Fibroblast of skin of right quadriceps (primary cell): ENCODE data around the gene RFT1.
"Not testable (repeated sequence)": the region's sequence is repeated elsewhere in the genome, so short reads cannot be mapped to it uniquely, and the experiment has no call there.

ENCODE experiments used
- DNase-seq: peaks from one replicate; pipeline ENCODE4 v3.0.0-alpha.2; 2013

Gene RFT1

DNA sequence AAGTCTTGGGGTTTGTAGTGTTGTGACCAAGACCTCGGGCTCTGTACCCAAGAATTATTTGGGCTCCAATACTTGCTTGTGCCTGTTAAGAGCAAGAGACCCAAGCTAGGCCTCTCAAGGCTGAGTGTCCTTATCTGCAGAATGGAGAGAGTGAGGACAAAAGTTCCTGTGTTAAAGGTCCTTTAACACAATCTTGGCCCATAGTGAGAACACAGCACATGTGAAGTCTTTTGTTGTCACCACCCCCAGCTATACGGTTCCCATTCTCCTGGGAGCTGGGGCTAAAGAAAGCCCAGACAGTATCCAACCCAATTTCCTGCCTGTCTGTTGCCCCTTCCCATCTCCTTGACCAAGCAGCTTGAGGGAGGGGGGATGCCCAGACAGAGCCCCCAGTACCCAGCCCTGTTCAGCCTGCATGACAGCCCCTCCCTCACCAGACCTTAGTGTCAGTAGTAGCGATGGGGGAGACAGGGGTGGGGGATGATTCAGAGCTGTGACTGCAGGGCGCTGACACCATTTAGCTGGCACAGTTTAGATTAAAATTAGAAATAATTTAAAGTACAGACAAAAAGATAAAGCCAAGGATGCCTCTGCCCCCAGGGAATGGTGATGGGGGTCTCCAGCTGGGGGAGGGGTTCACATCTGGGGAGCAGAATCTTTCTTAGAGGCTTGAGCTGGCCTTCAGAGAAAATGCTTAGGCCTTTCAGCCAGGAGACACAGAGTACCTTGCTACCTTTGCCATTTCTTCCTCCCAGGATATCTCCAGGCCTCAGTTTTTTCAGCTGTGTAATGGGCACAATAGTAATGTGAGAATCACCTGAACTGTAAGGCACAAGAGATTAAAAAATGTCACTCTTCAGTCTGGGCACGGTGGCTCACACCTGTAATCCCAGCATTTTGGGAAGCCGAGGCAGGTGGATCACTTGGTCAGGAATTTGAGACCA, 33.5 kb upstream of the RFT1 start:
- DNase-seq: no peak

DNA sequence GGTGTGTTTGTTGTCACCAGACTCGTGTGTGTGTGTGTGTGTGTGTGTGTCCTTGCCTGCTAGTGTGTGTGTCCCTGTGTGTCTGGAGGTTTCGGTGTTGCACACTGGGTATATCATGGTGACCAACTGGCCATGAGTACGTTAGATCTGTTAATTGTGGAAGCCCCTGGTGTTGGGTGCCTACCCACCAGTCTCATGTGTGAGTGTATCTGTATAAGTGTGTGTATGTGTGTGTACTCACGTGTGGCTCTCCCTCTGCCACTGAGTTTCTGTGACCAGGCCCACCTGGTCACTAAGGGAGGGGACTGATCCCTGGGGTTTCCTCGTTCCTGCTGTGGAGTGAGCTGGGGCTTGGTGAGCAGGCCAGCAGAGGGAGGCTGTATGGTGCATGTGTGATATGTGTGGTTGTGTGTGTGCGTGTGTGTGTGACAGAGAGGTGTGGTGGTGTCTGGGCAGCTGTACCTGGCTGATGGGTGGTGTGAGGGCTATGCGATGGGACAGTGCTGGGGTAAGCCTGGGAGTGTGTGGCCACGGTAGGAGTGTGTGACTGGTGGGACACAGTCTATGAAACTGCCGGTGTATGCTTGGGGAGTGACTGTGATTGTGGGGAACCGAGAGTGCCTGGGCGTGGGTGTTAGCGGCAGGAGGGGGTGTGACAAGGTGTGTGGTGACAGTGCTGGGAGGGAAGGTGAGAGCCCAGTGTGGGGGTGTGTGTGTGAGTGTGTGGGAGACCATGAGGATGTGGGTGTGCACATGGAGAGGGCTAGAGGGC, 32.6 kb upstream of the RFT1 start:
- no peak for DNase-seq

DNA sequence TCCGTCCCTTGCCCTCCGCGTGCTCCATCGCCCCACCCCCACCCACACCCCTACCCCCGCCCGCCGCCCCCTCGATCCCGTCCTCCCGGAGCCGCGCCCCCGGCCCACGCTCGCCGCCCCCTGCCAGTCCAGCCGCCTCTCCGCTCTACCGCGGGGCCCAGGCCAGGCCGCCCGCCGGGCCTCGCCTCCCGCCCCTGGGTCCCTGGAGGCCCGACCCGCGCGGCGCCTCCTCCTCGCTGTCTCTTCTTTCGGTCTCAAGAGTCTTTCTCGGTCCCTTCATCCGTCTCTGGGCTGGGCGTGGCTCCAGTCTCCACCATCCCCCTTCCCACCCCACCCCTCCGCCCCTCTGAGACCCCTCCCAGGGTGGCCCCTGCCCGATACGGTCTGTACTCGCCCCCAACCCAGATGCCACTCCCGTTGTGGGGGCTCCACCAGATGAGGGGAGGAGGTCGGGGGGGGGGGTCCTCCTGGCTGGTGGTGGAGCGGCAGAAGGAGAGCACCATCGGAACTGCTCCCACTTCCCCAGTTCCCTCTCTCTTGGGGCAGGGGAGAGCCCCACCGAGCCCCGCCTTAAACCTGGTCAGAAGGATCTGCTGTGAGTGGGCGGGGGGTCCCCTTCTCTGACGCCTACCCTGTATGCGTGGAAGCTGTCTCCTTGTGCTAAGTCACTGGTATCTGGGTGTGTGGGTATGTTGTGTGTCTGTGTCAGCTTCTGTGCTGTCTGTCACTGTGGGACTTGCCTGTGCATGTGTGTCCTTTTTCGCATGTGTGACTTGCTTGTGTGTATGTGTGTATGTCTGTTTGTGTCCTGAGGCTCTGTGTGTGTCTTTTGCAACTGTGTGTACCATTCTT, 31.8 kb upstream of the RFT1 start:
- DNase-seq: no peak

DNA sequence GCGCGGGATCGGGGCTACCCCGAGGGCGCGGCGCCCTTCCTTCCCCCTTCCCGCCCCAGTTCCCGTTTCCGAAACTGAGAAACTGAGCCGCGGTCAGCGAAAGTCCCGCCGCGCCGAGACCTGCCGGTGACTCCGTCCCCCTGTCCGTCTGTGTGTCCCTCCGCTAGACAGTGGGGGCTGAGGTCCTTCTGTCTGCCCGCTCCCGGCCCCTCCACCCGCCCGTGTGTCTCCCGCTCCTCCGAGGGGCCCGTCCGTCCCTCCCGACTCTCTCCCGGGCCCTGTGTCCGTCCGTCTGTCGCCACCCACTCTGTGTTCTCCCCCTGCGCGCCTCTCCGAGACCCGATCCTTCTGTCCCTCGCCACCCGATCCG, 31.2 kb upstream of the RFT1 start:
- no peak for DNase-seq

DNA sequence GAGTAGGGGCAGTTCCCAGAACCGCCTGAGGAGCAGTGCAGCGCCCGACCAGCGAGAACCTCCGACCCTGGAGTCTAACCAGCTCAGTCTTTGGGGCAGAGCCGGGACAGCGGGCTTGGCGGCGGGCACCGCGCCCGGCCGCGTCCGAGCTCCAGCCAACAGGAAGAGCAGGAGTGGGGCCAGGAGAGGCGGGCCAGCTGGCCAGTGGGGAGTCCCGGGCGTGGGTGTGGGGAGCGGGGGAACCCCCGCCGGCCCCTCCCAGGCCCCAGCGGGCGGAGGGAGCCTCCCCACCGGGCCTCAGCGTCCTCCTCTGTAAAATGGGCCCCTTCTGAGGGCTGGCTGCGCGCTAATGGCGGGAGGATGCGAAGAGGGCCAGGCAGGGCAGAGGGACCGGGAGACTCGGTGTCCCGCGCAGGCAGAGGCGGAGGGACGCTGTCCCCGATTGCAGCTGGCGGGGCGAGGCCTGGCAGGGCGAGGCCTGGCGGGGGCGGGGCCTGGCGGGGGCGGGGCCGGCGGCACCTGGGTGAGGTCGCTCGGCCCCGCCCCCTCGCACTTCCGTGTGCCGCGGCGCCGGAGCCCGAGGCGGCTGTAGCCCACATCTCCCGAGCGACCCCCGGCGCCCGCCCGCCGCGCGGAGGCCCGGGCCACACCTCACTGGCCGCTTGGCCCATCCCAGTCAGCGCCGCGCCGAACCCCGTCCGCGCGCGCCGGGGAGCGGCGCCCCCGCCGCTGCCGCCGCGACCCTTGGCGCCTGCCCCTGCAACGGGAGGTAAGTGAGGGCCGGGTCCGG, 30.6 kb upstream of the RFT1 start, which contains the start of gene PRKCD:
Gene PRKCD, plus strand, starts transcription at position 550 of the 790 bp plus-strand sequence. CDS start 17,214 bp downstream, outside the sequence.
- peak; percentile 53 for DNase-seq

DNA sequence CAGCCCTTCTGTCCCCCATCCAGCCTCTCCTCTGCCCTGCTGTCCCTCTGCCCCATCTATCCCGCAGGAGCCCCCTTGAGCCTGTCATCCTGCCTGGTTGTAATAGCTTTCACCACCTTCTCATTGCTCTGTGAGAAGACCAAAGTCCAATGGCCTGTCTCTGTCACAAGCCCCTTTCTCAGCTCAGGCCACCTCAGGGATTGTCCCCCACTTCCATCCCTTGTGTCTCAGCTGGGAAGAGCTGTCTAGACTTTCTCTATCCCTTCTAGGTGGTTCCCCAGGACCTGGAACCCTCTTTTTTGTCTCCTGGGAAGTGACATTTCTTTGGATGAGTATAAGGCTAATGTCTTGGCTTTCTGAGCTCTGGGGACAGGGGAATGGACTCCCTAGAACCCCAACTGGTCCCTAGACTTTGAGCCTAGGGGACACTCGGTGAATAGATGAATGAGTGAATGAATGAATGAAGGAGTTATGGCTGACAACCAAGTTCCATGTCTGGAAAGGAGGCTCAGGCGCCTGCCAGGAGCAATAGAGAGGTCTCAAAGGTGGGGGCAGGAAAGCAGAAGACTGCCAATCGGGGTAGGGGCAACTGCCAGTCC, 29.9 kb upstream of the RFT1 start:
- DNase-seq: no peak

DNA sequence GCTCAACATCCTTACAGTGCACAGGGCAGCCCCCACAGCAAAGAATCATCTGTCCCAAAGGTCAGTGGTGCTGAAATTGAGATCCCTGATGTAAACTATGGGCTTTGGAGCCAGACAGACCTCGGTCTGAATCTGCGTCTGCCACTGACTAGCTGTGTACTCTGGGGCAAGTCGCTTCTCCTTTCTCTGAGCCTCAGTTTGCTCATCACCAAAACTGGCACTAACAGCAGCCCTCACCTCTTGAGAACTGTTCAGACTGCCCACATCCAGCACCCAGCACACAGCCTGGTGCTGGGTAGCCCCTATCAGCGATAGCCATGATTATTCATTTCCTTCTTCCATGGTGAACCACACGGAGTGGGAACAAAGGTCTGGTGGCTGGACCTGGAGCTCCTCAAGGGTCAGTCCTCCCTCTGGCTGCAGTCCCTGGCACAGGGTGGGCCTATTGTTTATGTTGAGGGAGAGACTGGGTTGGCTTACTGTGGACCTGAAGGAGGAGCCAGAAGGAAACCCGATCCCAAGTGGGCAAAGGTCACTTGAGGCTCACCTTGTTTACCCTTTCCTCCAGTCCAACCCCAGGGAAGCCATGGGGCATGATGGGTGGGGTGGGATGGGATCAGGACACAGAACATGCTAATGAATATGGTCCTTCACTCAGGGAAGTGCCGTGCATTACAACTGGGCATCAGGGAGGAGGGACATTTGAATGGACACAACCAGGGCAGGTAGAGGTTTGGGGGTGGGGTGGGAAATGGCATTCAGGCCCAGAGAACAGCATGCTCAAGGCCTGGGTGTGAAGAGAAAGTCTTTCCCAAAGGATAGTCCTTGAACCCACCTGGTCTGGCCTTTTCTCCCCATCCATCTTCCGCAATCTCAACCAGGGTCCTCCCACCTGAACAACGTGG, 29.2 kb upstream of the RFT1 start:
- DNase-seq: no peak

DNA sequence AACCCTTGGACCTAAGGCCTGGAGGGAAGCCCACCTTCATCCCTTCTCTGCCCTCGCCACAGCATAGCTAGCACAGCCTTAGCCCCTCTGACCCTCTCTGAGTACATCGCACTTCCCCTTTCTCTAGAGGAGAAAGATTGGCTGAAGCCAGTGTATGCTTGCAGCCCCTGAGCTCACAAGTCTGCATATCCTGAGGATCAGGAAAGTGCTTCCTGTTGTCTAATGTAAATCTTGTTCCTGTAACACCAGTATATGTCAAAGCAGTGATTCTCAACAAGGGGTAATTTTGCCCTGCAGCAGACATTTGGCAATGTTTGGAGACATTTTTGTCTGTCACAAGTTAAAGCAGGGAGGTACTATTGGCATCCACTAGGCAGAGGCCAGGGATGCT, 28.5 kb upstream of the RFT1 start:
- DNase-seq: no peak

DNA sequence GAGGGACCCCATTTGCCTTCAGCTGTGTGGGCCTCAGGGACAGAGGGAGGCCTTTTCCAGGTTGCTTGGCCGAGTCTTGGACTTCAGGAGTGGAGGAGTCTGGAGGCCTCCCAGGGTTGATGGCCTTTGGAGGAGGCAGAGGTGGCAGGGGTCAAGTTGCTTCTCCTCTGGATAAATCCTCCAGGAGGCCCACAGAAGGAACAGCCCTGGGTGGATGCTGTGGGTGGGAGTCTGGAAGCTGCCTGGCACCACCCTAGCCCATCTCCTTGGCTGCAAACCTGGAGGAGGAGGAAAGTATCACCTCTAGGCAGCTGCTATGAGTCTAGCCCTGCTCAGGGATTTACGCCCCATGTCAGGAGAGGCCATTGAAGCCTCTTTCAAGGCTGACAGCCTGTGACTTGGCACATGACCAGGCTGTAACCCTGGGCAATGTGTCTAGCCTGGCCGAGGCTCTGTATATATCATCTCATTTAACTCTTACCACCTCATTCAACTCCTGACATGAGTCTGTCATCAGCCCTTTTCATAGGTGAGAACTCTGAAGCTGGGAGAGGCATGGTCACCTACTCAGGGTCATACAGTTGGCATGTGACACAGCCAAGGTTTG, 27.8 kb upstream of the RFT1 start:
- no peak for DNase-seq

DNA sequence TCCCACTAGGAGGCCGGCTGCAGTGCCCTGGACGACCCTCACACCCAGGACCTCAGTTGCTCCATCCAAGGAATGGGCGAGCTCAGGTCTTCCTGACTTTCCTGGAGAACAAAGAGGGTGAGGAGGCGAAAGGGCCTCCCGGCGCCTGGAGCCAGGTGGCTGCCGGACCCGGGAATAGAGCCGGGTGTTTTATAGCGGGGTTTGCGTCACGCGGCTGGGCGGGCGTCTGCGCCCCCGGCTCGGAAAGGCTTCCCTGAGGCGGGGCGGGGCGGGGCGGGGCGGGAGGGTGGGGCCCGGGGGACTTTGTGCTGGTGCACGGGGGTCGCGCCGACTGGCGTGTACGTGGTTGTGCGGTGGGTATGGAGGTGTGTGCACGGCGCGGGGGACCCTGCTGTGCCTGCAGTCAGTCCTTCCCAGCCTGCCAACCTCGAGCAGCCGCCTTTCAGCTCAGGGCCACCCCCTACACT, 26.2 kb upstream of the RFT1 start:
- peak; percentile 18 for DNase-seq

DNA sequence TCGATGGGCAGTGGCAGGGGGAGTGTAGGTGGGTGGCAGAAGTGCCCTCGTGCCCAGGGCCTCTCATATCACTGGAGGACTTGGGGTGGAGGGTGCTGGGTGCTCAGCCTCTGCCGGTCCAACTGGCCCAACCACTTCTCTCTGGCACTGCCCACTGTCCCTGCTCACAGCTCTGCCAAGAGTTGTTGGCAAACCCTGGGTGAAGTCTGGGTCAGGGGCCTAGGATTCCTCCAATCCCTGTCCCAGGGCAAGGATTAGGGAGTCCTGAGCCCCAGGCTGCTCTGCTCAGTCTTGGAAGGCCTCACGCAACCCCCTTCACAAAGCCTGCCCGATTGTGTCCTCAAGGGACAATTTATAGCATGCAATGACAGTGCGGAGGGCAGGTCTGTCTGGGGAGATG, 25.5 kb upstream of the RFT1 start:
- no peak for DNase-seq

DNA sequence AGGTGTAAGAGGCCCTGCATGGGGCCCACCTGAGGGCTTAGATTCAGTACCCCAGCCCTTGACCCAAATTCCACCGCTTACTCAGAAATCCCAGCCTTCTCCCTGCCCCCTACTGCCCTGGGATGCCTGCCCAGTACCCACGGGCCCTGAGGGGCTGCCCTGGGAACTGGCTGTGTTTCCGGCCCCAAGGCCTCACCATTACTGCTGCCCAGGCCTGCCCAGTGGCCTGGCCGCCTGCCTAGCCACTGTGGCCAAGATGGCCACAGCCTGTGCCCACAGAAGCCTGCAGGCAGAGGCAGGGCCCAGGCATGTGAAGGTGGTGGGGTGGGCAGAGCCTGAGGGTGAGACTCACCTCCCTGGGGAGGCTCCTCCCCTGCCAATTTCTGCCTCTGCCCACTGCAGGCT, 24.6 kb upstream of the RFT1 start:
- no peak for DNase-seq

DNA sequence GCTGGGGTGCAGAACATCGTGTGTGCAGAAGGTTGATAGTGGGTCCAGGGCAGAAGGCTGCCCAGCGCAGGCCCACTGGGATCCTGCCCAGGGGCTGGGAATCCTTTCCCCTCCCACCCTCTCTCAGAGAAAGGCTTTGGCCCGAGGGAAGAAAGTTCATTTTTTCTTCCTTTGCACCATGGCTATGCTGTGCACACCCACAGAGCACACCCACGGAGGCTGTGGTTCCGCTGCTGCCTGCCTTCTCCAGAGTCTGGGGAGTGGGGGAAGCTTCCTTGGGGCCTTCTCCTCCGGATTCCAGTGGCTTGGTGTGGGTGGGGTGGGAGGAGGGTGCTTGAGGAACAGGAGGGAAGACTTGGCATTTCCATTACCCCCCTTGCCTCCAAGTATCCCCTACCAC, 23.7 kb upstream of the RFT1 start:
- no peak for DNase-seq

DNA sequence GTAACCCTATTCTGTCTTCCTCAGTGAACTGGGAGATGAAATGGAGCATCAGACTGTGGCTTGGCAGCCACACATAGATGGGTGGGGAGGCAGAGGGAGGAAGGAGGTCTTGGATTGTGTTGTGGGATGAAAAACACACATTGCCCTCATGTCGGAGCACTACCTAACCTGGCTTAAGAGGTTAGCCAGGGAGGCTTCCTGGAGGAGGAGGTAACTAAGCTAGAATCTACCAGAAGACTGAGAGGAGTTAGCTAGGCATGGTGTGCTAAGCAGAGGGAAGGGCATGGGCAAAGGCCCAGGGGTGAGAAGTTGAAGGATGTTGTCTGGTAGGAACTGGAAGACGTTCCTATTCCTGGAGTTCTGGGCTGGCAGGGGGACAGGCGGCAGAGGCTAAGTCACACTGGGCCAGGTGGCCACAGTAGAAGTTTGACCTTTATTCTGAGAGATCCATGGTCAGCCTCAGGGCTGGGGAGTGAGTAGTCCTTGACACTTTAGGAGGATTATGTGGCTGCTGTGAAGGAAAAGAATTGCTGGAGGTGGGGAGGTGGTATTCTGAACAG, 23.1 kb upstream of the RFT1 start:
- DNase-seq: no peak

DNA sequence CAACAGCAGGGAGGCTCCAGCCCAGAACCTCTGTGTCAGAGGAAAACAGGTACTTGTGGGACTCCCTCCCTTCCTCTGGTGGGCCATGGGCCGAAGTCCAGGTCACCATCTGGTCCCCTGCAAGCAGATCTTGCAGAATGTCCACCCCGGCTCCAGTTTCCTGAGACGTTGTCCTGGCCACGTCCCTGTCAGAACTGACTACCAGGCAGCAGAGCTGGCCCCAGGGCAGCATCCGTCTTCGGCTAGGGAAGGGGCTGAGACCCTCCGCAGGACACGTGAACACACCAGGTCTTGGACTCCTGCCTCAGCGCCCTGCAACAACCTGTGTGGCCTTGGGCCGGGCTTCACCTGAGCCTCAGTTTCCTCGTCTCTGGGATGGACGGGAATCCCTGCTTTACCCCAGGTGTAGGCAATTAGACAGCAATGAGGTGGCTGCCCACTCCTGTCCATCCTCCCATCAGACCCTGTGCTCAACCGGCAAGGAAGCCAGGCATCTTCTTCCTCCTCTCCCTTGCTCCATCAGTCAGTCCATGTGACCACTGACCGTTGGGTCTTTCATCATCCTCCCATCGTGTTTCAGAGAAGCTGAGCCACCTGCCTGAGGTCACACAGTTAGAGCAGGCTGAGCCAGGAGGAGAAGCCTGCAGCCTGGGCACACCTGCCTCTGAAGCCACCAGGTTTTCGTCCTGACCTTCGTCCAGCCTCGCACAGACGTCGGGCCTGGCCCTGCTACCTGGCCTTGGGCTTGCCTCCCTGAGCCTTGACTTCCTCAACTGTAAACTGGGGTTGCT, 21.8 kb upstream of the RFT1 start:
- no peak for DNase-seq

DNA sequence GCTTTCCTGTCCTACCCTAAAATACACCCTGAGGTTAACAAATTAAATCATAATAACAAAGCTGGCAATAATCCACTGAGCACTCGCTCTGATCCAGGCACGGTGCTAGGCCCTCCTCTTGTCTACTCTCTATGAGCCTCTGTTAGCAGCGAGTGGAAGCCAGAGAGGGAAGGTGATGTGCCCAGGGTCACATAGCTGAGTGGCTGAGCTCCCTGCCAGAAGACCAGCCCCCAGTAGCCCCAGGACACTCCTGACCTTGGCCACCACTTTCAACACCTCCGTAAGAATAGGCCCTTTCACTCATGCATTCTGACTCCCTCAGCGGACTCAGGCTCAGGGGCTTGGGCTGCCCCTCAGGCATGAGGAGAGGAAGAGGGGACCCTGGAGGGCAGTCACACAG, 21.2 kb upstream of the RFT1 start:
- DNase-seq: no peak

DNA sequence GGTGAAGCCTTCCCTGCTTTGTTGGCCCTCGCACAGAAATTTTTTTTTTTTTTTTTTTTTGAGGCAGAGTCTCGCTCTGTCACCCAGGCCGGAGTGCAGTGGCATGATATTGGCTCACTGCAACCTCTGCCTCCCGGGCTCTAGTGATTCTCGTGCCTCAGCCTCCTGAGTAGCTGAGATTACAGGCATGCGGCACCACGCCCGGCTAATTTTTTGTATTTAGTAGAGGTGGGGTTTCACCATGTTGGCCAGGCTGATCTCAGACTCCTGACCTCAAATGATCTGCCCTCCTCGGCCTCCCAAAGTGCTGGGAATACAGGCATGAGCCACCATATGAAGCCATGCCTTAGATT, 20.8 kb upstream of the RFT1 start:
- DNase-seq: not testable (repeated sequence)

DNA sequence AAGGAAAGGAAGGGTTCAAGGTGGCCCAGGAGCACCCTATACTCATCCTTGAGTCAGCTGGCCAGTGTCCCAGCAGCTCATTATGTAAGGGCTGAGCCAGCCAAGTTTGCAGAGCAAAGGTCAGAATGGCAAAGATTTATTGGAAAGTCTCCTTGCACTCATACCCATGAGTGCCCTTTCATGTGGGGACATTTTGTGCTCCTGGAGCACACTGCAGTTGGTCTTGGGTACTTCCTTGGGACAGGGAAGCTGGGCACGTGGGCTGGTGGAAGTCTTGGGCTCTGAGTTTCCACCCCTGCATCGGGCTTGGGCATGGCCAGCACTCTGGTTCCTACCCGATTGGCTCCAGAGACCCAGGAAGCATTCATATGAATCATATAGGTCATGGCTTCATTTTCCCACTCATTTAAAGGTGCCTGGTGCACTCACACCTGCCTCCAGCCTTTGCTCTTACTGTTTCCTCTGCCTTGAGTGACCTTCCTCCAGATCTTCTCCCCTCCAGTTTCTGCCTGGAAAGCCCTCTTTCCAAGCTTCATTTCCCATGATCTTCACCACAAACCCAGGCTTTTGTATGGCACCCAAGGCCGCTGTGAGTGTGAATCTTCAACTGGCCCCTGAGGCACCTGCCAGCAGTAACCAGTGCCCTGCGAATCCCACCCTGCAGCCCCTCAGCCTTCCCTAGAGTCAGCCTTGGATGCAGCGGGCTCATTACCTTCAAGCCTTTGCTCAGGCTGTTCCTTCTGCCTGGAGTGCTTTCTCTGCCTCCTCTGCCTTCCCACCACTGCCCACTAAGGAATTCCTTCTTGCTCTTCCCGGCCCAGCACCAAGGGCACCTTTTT, 20.2 kb upstream of the RFT1 start:
- DNase-seq: no peak
